Progenitor cell of endocrine pancreas (in vitro differentiated cells): ENCODE results near the gene WDR75. TPM values are rescaled to one million over a fixed set of nuclear protein-coding genes. Genes with fewer than 3 reads are reported as not detected.
"Not testable (repeated sequence)": the region's sequence is repeated elsewhere in the genome, so short reads cannot be mapped to it uniquely, and the experiment has no call there.

Experiments used
- DNase-seq: peaks from one replicate; pipeline ENCODE4 v3.0.0; 2021; ENCODE audit warnings: low spot score; ENCODE audit not compliant: unreplicated experiment
- H3K27ac Mint-ChIP-seq: 2 replicates; pipeline ENCODE4 v1.8.0; 2021; ENCODE audit warnings: mild to moderate bottlenecking, moderate library complexity, mixed read lengths
- H3K27me3 Mint-ChIP-seq: 2 replicates; pipeline ENCODE4 v1.8.0; 2021; ENCODE audit warnings: mixed read lengths
- H3K36me3 Mint-ChIP-seq: 2 replicates; pipeline ENCODE4 v1.8.0; 2022; ENCODE audit warnings: mixed read lengths; ENCODE audit not compliant: insufficient read depth
- H3K4me1 Mint-ChIP-seq: 2 replicates; pipeline ENCODE4 v1.8.0; 2021; ENCODE audit warnings: low read depth, mixed read lengths
- H3K4me3 Mint-ChIP-seq: 2 replicates; pipeline ENCODE4 v1.8.0; 2021; ENCODE audit warnings: low read depth, mild to moderate bottlenecking, moderate library complexity, mixed read lengths
- H3K9me3 Mint-ChIP-seq: 2 replicates; pipeline ENCODE4 v1.8.0; 2021; ENCODE audit warnings: low read depth, mixed read lengths
- CTCF ChIP-seq: fragments of 200-600 bp; sonication (generic); IDR thresholded peaks from one replicate; pipeline ENCODE4 v1.5.0; 2021; ENCODE audit warnings: antibody characterized with exemption, mild to moderate bottlenecking; ENCODE audit not compliant: unreplicated experiment
- total RNA-seq: library from RNA; stranded (reverse); gene quantifications from 2 replicates; pipeline ENCODE4 v1.2.1, GENCODE V29; 2021

WDR75 gene
- total RNA-seq, 1 donor from 2014 or later: 40.0 TPM

GRCh38 chr2:189467160-189467559 is 25.9 kb downstream of the WDR75 start:
- peaks cover 31% of the 10 kb centered on the region for H3K36me3 Mint-ChIP-seq
- no peak overlapping the region for H3K27ac Mint-ChIP-seq
- TF ChIP-seq CTCF: no peak
- no peaks in the 10 kb centered on the region for H3K4me1 Mint-ChIP-seq
- no peaks in the 10 kb centered on the region for H3K27me3 Mint-ChIP-seq
- H3K4me3 Mint-ChIP-seq: no peak overlapping the region
- no peak for DNase-seq
- H3K9me3 Mint-ChIP-seq: no peaks in the 10 kb centered on the region

GRCh38 chr2:189467593-189467992 is 26.3 kb downstream of the WDR75 start:
- H3K27me3 Mint-ChIP-seq: no peaks in the 10 kb centered on the region
- no peaks in the 10 kb centered on the region for H3K4me1 Mint-ChIP-seq
- H3K4me3 Mint-ChIP-seq: no peak overlapping the region
- peaks cover 30% of the 10 kb centered on the region for H3K36me3 Mint-ChIP-seq
- no peak overlapping the region for H3K27ac Mint-ChIP-seq
- DNase-seq: no peak
- no peaks in the 10 kb centered on the region for H3K9me3 Mint-ChIP-seq
- TF ChIP-seq CTCF: no peak

GRCh38 chr2:189474526-189474925 is 33.3 kb downstream of the WDR75 start:
- Mint-ChIP-seq H3K4me3 (no peak overlapping the region), H3K9me3 (no peaks in the 10 kb centered on the region), H3K27me3 (no peaks in the 10 kb centered on the region), H3K36me3 (peaks cover 17% of the 10 kb centered on the region), H3K27ac (no peak overlapping the region), H3K4me1 (no peaks in the 10 kb centered on the region)
- no peak for TF ChIP-seq CTCF
- no peak for DNase-seq

- no peak for TF ChIP-seq CTCF
- H3K4me1 Mint-ChIP-seq: no peaks in the 10 kb centered on the region
- H3K27me3 Mint-ChIP-seq: no peaks in the 10 kb centered on the region
- no peak for DNase-seq
- no peak overlapping the region for H3K4me3 Mint-ChIP-seq
- peaks cover 10% of the 10 kb centered on the region for H3K36me3 Mint-ChIP-seq
- H3K9me3 Mint-ChIP-seq: no peaks in the 10 kb centered on the region
- peak overlapping the region; percentile 64 for H3K27ac Mint-ChIP-seq
Observed at GRCh38 chr2:189477756-189478155, 36.5 kb downstream of the WDR75 start.

GRCh38 chr2:189478289-189478688 is 37.0 kb downstream of the WDR75 start:
- H3K4me3 Mint-ChIP-seq, H3K27me3 Mint-ChIP-seq, H3K4me1 Mint-ChIP-seq, H3K9me3 Mint-ChIP-seq, H3K27ac Mint-ChIP-seq, DNase-seq: not testable (repeated sequence)
- H3K36me3 Mint-ChIP-seq: peaks cover 10% of the 10 kb centered on the region

- DNase-seq: no peak
- TF ChIP-seq CTCF: no peak
- no peaks in the 10 kb centered on the region for H3K9me3 Mint-ChIP-seq
- H3K4me1 Mint-ChIP-seq: peaks cover 2% of the 10 kb centered on the region
- no peak overlapping the region for H3K27ac Mint-ChIP-seq
- peaks cover 7% of the 10 kb centered on the region for H3K36me3 Mint-ChIP-seq
- no peaks in the 10 kb centered on the region for H3K27me3 Mint-ChIP-seq
- H3K4me3 Mint-ChIP-seq: no peak overlapping the region
Observed at GRCh38 chr2:189481071-189481470, 39.8 kb downstream of the WDR75 start.
